HepG2 (cell line): ENCODE measurements around the gene ARHGAP29. TPM values are rescaled to one million over a fixed set of nuclear protein-coding genes. Genes with fewer than 3 reads are reported as not detected.

Experiments used
- ATAC-seq: fragments of 200-7000 bp; cut with Tn5 transposase; 3 replicates; pipeline ENCODE4 v1.9.1; 2020; ENCODE audit warnings: mild to moderate bottlenecking, moderate library complexity
- BruUV-seq: library from RNA; stranded (reverse); fragments of 400-500 nt; replicated peaks from 2 replicates; lab custom pipeline; 2021; lab: Mats Ljungman, UMichigan
- CTCF ChIA-PET: fragments of 300-600 bp; formaldehyde crosslinking; extraction: SDS; loops from one replicate; lab custom pipeline; 2021; ENCODE audit warnings: low total read pairs, inconsistent platforms, low intra/inter-chr PET ratio; lab: Yijun Ruan, JAX
- POLR2A ChIA-PET: fragments of 350-600 bp; sonication (Branson Sonifier 250); formaldehyde crosslinking; loops from one replicate; lab custom pipeline; 2020; ENCODE audit warnings: antibody characterized with exemption, inconsistent platforms; lab: Yijun Ruan, JAX
- DNase-seq: peaks from one replicate; pipeline ENCODE4 v3.0.0-alpha.2; 2015; ENCODE audit warnings: low spot score
- FAIRE-seq: peaks from 3 replicates; lab custom pipeline; 2011; peaks lifted over from hg19 to GRCh38; lab: Jason Lieb, UNC
- H2AFZ ChIP-seq: one replicate; pipeline ENCODE4 v1.6.1; 2011; ENCODE audit warnings: low read length, inconsistent platforms
- H3K27ac ChIP-seq: fragments of 300-600 bp; 3 replicates; pipeline ENCODE4 v1.8.0; 2011; ENCODE audit warnings: mixed run types, mild to moderate bottlenecking, mixed read lengths, low read length, inconsistent platforms; ENCODE audit not compliant: insufficient read depth; ENCODE audit errors: extremely low read length
- H3K27me3 ChIP-seq, 2 experiments: fragments of 200-600 bp in 1 of 2; 2 replicates in 1 of 2; 3 replicates in 1 of 2; pipeline versions ENCODE4 v1.6.0 to v1.8.0; 2011; ENCODE audit warnings: low read length in 2 of 2, mild to moderate bottlenecking in 2 of 2, moderate library complexity in 2 of 2, inconsistent platforms in 1 of 2; ENCODE audit not compliant: insufficient read depth in 2 of 2, control insufficient read depth in 1 of 2
- H3K36me3 ChIP-seq, 2 experiments: fragments of 200-600 bp in 1 of 2; replicated peaks in 1 of 2; 2 replicates in 1 of 2; 3 replicates in 1 of 2; pipeline versions ENCODE4 v1.5.1 to v1.8.0; 2011; ENCODE audit warnings: low read length in 2 of 2, inconsistent platforms in 1 of 2; ENCODE audit not compliant: insufficient read depth in 2 of 2, control insufficient read depth in 1 of 2
- H3K4me1 ChIP-seq: 2 replicates; pipeline ENCODE4 v1.5.1; 2012; ENCODE audit warnings: low read length, inconsistent platforms; ENCODE audit not compliant: insufficient read depth
- H3K4me2 ChIP-seq: 2 replicates; pipeline ENCODE4 v1.6.0; 2011; ENCODE audit warnings: low read depth, low read length, inconsistent platforms
- H3K4me3 ChIP-seq, 3 experiments: fragments of 200-600 bp in 1 of 3; sonication (generic), shearing (Covaris generic) in 1 of 3; replicated peaks in 1 of 3; 2 replicates each; pipeline ENCODE4 v1.5.1; 2011 to 2016; ENCODE audit warnings: low read length in 3 of 3, inconsistent platforms in 2 of 3, low read depth in 2 of 3, mild to moderate bottlenecking in 2 of 3, control low read depth in 1 of 3, mixed read lengths in 1 of 3; ENCODE audit not compliant: insufficient read depth in 1 of 3
- H3K79me2 ChIP-seq: one replicate; pipeline ENCODE4 v1.6.1; 2011; ENCODE audit warnings: low read length, inconsistent platforms; ENCODE audit not compliant: insufficient read depth
- H3K9ac ChIP-seq: 2 replicates; pipeline ENCODE4 v1.6.0; 2011; ENCODE audit warnings: mild to moderate bottlenecking, low read depth, low read length, inconsistent platforms; ENCODE audit not compliant: insufficient read depth
- H3K9me3 ChIP-seq: 2 replicates; pipeline ENCODE4 v1.5.1; 2012; ENCODE audit warnings: mild to moderate bottlenecking, low read length
- H4K20me1 ChIP-seq: 2 replicates; pipeline ENCODE4 v1.6.0; 2011; ENCODE audit warnings: inconsistent platforms, mild to moderate bottlenecking, low read length, moderate library complexity; ENCODE audit not compliant: insufficient read depth
- ARID2 ChIP-seq: sonication (generic); formaldehyde crosslinking; IDR thresholded peaks from 2 replicates; pipeline ENCODE4 v1.8.1; 2022; ENCODE audit warnings: mild to moderate bottlenecking, missing genetic modification reagents, borderline replicate concordance
- ATF7-NPFF ChIP-seq: sonication (generic); formaldehyde crosslinking; IDR thresholded peaks from 2 replicates; pipeline ENCODE4 v1.8.1; 2023; ENCODE audit warnings: mild to moderate bottlenecking, low read depth, missing genetic modification reagents, moderate library complexity
- CHD2 ChIP-seq: IDR thresholded peaks from 2 replicates; pipeline ENCODE4 v1.6.1; 2011; ENCODE audit warnings: low read depth, low read length, improper control_type of control experiment
- JARID2 ChIP-seq: sonication (generic); formaldehyde crosslinking; IDR thresholded peaks from 2 replicates; pipeline ENCODE4 v1.8.1; 2023; ENCODE audit warnings: missing genetic modification reagents, inconsistent platforms; ENCODE audit not compliant: insufficient replicate concordance
- MTF2 ChIP-seq: sonication (generic); formaldehyde crosslinking; IDR thresholded peaks from 2 replicates; pipeline ENCODE4 v1.5.0; 2020; ENCODE audit warnings: missing genetic modification reagents, borderline replicate concordance
- MYNN ChIP-seq: sonication (generic); formaldehyde crosslinking; IDR thresholded peaks from 2 replicates; pipeline ENCODE4 v1.4.0; 2020; ENCODE audit warnings: mild to moderate bottlenecking, low read depth, missing genetic modification reagents
- PHB2 ChIP-seq: fragments of 450-650 bp; IDR thresholded peaks from 2 replicates; pipeline ENCODE4 v1.6.1; 2018; ENCODE audit not compliant: partially characterized antibody
- SP140L ChIP-seq: sonication (generic); formaldehyde crosslinking; IDR thresholded peaks from 2 replicates; pipeline ENCODE4 v1.4.0; 2020; ENCODE audit warnings: missing genetic modification reagents, borderline replicate concordance
- ZFP37 ChIP-seq: sonication (generic); formaldehyde crosslinking; IDR thresholded peaks from 2 replicates; pipeline ENCODE4 v1.4.0; 2020; ENCODE audit warnings: missing genetic modification reagents, borderline replicate concordance
- ZFY ChIP-seq: sonication (generic); formaldehyde crosslinking; IDR thresholded peaks from 2 replicates; pipeline ENCODE4 v1.4.0; 2020; ENCODE audit warnings: missing genetic modification reagents
- ZNF430 ChIP-seq: sonication (generic); formaldehyde crosslinking; IDR thresholded peaks from 2 replicates; pipeline ENCODE4 v1.9.0; 2021; ENCODE audit warnings: mild to moderate bottlenecking, missing genetic modification reagents
- ZNF580 ChIP-seq: IDR thresholded peaks from 2 replicates; pipeline ENCODE4 v1.6.1; 2016; ENCODE audit warnings: low read depth, borderline replicate concordance
- ZNF780A ChIP-seq: sonication (generic); formaldehyde crosslinking; IDR thresholded peaks from 2 replicates; pipeline ENCODE4 v1.8.0; 2022; ENCODE audit warnings: mild to moderate bottlenecking, missing genetic modification reagents, moderate library complexity
- ZNF816 ChIP-seq: sonication (generic); formaldehyde crosslinking; IDR thresholded peaks from 2 replicates; pipeline ENCODE4 v1.8.0; 2022; ENCODE audit warnings: missing genetic modification reagents, mild to moderate bottlenecking, borderline replicate concordance
- ZNF850 ChIP-seq: sonication (generic); formaldehyde crosslinking; conservative IDR thresholded peaks from 2 replicates; pipeline ENCODE4 v1.9.0; 2021; ENCODE audit warnings: mild to moderate bottlenecking, missing genetic modification reagents
- WGBS: methylation state at CpG from one replicate; pipeline ENCODE4 v1.1.6; 2017; ENCODE audit warnings: low lambda C conversion rate; 5-methylcytosine and 5-hydroxymethylcytosine counted together
- in situ Hi-C: cut with HindIII; loops from 2 replicates; pipeline ENCODE4 v1.10.0; 2017; ENCODE audit warnings: low pct_unique_long_range_greater_than_20kb; ENCODE audit not compliant: extremely low pct_ligation_motif_present
- intact Hi-C: fragments of 100-400 bp; cut with micrococcal nuclease; formaldehyde crosslinking; loops from one replicate; pipeline ENCODE4 v1.10.0; 2022; ENCODE audit not compliant: unreplicated experiment
- polyA plus RNA-seq, 8 experiments: library from polyadenylated mRNA; depleted of rRNA in 3 of 8; stranded (reverse) in 7 of 8; unstranded in 1 of 8; fragments of >200 nt; fragmentation: Illumina TruSeq in 4 of 8; extraction: Trizol in 4 of 8; gene quantifications; 2 replicates each; pipeline versions ENCODE4 v1.2.1 to v1.2.3, GENCODE V29; 2011 to 2016; ENCODE audit warnings: low read depth in 4 of 8, missing spikeins in 1 of 8, mixed read lengths in 1 of 8; ENCODE audit not compliant: insufficient read depth in 1 of 8
- total RNA-seq, 5 experiments: library from RNA; depleted of rRNA; stranded (reverse); fragments of >200 nt; fragmentation: Illumina TruSeq; extraction: Trizol; gene quantifications; 2 replicates each; pipeline ENCODE4 v1.2.3, GENCODE V29; 2016; ENCODE audit warnings: low read depth in 1 of 5
- TF ChIP-seq, protein P1 (sequence below): sonication (generic); formaldehyde crosslinking; IDR thresholded peaks from 2 replicates; pipeline ENCODE4 v1.9.0; 2021; ENCODE audit warnings: missing genetic modification reagents, mild to moderate bottlenecking, borderline replicate concordance

The ARHGAP29 gene
- total and polyA plus RNA-seq, 2 of the 13 experiments (the other 11 are each of a cell fraction or from before 2014, with no cell fraction given), result 12.8 to 18.3 TPM

DNA sequence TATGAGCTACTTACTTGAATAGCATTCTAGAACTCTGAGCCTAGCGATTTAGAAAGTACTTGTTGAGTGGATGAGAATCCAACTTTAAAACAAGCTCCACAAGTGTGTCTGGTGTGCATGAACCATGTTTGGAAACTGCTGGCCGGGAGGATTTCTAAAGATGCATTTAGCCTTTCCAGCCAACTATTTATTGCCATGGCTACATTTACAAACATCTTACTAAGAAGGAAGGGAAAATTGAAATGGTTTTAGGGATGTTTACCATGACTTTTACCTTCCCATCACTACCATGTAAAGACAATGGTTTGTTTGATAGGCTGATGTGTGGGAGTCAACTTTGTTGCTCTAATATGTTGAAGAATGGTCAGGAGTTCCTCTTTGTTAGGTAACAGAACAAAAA lies 37.7 kb upstream of the ARHGAP29 start:
- no TSS peak for BruUV-seq
- in situ Hi-C loops (no loop called here), intact Hi-C loops (no loop called here)
- no peak for FAIRE-seq
- WGBS, result 42% methylated on average over 2 of the region's 2 CpGs
- no peaks in the 10 kb centered on the region for H3K79me2 ChIP-seq
- H2AFZ ChIP-seq, result no peak overlapping the region
- H3K4me3 ChIP-seq, result no peak overlapping the region
- H3K27me3 ChIP-seq, result 0 out of 5 replicates have a peak, but pooled peaks cover 0 to 3% of the 10 kb centered on the region in 2 experiments
- 0 out of 2 replicates have a peak overlapping the region, but pooled peaks have one; percentile 5 for H3K4me2 ChIP-seq
- peaks cover 15% of the 10 kb centered on the region for H3K4me1 ChIP-seq
- H3K9ac ChIP-seq, result no peak overlapping the region
- H3K27ac ChIP-seq, result no peak overlapping the region
- H4K20me1 ChIP-seq, result no peaks in the 10 kb centered on the region
- H3K9me3 ChIP-seq, result no peaks in the 10 kb centered on the region
- POLR2A ChIA-PET, result no interaction called here
- TF ChIP-seq ZNF580 (CRISPR knock-in tag) (no peak), SP140L (CRISPR knock-in tag) (no peak), ZNF816 (CRISPR knock-in tag) (no peak), ZNF780A (no peak), ZFP37 (CRISPR knock-in tag) (no peak), ZNF430 (CRISPR knock-in tag) (no peak), ZNF850 (CRISPR knock-in tag) (no peak), CHD2 (no peak), MTF2 (CRISPR knock-in tag) (no peak), JARID2 (CRISPR knock-in tag) (no peak), ARID2 (CRISPR knock-in tag) (no peak), MYNN (CRISPR knock-in tag) (no peak), PHB2 (no peak), ATF7-NPFF (CRISPR knock-in tag) (no peak), ZFY (no peak)
- TF ChIP-seq, protein P1, sequence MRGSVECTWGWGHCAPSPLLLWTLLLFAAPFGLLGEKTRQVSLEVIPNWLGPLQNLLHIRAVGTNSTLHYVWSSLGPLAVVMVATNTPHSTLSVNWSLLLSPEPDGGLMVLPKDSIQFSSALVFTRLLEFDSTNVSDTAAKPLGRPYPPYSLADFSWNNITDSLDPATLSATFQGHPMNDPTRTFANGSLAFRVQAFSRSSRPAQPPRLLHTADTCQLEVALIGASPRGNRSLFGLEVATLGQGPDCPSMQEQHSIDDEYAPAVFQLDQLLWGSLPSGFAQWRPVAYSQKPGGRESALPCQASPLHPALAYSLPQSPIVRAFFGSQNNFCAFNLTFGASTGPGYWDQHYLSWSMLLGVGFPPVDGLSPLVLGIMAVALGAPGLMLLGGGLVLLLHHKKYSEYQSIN, result no peak
- TF ChIP-seq, all 625 proteins: peak for 0
- no peaks in the 10 kb centered on the region for H3K36me3 ChIP-seq
- CTCF ChIA-PET, result no interaction called here
- ATAC-seq (no peak), DNase-seq (no peak)
